ENCODE measurements around the gene RAD9B.

GRCh38 chr12:110505332-110505731 lies 3.2 kb downstream of the RAD9B start:
- TF ChIP-seq CTCF (IDR thresholded peaks at IDR 0.05) = no peak
- no peak for TF ChIP-seq POLR2A (IDR thresholded peaks at IDR 0.05; ENCODE audit: low read length)
